Glomerular visceral epithelial cell (primary cell): ENCODE measurements around the gene APOL6.
A peak's percentile ranks its signal among the peaks of the same experiment; 100 is the strongest.
"Not testable (repeated sequence)": the region's sequence is repeated elsewhere in the genome, so short reads cannot be mapped to it uniquely, and the experiment has no call there.

ENCODE experiments used
- DNase-seq: peaks from one replicate; pipeline ENCODE4 v3.0.0-alpha.2; 2016; ENCODE audit errors: extremely low spot score

Gene APOL6

DNA sequence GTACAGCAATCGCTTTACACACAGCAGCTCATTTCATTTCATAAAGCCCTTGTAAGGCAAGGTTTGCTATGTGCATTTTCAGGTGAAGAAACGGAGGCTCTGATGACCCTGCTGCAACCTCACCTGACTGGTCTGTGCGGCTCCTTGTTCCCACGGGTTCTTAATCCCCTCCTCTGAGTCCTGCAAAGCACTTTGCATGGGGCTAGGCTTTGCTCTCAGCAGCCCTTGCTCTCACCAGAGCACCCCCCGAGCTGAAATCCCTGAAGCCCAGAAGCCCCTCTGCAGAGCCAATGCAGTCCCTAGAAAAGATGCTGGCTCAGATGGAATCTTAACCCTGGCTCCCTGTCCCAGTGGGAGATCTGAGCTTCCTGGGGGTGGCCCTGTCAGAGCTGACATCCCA, 11.0 kb upstream of the APOL6 start:
- no peak for DNase-seq

DNA sequence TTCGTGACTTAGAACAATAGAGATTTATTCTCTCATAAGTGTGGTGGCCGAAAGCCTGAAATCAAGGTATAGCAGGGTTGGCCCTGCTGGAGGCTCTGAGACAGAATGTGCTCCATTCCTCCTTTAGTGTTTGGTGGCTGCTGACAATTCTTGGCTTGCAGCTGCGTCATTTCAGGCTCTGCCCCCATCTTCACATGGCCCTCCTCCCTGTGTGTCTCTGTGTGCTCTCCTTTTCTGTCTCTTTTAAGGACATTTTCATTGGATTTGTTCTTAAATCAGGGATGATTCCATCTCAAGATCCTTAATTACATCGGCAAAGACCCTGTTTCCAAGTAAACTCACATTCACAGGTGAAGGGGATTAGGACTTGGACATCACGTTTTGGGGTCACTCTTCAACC, 10.2 kb upstream of the APOL6 start:
- no peak for DNase-seq

DNA sequence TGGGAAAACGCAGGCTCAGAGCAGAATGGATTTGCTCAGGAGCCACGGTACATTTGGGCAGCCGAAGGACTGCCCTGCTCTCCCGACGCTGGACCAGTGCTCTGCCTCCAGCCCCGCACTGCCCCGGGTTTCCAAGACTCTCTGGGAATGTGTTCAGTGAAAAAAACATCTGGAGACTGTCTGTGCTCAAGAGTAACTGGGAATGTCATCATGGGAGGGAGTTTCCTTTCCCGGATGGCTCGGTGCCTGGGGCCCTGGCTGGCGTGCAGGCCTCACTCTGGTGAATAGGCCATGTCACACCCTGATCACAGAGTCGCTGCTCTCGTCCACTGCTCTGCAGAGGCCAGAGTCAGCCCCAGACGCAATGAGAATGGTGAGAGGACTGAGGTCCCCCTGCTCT, 9.8 kb upstream of the APOL6 start:
- no peak for DNase-seq

DNA sequence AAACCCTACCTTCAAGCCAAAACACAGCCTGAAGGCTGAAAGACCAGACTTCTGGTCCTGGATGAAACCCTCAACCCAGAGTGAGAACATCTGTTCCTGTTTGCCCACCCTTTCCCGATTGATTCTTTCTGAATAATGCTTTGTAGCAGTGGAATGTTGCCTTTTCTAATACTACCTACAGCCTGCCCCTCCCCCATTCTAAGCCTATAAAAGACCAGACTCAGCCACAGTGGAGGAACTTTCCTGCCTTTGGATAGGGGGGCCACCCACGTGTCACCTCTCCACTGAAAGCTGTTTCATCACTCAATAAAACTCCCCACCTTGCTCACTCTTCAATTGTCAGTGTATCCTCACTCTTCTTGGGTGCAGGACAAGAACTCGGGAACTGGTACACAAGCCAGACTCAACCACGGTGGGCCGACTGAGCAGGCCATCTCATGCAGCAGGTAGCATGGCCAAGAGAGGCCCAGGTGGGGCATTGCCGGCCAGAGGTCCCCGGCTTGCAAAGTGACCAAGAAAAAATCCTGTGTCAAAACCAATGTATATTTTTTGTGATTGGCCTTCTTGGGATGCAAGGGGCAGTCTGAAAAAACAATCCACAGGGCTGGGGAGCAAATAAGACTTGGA, 6.6 kb upstream of the APOL6 start:
- DNase-seq, result no peak

DNA sequence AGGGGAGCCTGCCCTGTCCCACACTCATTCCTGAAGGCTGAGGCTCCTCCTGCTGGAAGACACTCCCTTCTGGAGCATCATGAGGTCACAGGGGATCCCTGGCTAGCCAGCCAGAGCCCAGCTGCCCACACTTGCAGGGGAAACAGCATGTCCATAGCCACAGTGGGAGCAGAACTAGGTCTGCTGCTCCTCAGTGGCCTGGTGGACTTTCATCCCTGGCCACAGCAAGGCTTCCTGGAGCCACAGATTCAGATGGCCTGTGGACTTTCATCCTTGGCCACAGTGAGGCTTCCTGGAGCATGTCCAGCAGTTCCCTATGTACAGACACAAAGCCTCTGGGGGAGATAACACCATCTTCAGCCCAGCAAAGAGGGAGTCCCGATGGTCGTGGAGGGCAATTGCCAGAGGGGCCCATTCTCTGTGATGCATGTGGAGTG, 5.9 kb upstream of the APOL6 start:
- no peak for DNase-seq

DNA sequence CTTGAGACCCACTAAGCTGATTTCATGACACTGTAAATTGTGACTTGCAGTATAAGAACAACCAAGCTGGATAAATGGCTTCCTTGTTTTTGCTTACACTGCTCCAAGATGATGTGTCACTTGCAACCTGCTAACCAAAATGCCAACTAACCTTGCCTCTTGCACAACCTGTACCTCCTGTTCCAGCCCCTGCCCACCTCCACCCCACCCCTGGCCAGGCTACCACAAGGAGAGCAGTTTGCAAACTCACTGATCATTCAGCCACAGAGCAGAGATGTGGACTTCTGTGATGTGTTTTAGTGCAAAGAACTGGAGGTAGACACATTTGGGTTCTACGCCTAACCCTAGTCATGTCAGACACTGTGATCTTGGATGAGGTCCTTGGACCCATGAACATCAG, 4.3 kb upstream of the APOL6 start:
- DNase-seq, result no peak

DNA sequence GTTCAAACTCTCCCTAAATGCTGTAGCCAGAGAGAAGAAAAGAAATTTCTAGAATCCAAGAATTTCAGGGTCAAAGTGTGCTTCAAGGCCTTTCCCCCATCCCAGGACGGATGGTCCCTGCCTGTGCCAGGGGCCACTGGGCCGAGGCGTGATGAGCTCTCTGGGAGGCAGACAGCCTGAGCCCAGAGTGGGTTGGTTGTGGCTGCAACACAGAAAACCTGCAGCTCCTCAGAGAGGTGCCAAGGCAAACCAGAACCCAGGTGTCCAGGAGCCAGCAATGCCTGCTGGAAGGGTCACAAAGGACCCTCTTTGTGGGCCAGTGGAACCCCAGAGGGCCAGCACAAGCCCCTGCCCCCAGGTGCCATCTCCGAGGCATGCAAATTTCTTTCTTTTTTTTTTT, 2.6 kb upstream of the APOL6 start:
- no peak for DNase-seq

DNA sequence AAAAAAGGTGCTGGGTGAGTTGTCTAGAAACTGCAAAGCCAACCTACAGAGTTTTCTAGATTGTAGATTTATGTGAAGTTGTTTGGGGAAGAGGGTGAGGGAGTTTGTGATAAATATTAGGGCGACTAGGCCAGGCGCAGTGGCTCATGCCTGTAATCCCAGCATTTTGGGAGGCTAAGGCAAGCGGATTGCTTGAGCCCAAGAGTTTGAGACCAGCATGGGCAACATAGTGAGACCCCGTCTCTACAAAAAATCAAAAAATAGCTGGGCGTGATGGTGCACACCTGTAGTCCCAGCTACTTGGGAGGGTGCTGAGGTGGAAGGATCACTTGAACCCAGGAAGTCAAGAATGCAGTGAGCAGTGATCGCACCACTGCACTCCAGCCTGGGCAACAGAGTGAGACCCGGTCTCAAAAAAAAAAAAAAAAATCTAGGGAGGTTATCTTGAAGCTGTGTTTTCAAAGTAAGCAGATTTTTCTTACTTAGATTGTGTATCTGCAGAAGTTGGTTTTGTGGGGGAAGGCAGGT, 844 bp downstream of the APOL6 start:
- no peak for DNase-seq

DNA sequence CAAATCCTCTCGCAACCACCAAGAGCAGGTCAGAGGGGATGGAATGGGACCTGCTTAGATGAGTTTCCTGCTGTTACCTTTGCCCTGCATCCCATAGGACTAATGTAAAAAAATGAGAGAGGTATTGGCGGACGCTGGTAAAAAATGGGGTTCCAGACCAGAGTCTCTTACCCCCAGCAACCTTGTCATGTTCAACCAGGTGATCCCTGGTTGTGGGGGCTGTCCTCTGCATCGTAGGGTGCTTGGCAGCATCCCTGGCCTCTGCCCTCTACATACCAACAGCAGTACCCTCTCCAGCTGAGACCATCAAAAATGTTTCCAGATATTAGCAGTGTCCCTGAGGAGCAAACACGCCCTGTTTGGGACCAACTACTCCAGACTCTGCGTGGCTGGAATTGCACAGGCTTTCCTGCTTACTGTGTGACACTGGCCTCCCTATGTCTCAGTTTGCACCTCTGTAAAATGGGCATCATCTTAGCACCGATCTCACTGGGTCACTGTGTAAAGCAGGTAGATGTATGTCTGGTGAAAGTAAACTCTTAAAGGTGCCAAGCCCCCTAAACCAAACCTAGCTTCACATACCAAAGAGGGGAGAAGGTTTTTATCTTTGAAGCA, 1.5 kb downstream of the APOL6 start:
- no peak for DNase-seq

DNA sequence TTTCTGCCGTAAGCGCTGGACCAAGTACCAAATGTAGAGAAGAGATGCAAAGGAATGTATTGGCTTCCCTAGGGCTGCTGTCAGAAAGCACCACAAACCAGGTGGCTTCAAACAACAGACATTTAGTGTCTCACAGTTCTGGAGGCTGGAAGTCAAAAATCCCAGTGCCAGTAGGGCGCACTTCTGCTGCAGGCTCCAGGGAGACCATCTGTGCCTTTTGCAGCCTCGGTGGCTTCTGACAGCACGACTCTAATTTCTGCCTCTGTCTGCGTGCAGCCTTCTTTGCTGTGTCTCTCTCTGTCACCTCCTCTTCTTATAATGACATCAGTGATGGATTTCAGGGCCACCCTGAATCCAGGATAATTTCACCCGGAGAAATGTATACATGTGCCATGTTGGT, 2.8 kb downstream of the APOL6 start:
- no peak for DNase-seq

DNA sequence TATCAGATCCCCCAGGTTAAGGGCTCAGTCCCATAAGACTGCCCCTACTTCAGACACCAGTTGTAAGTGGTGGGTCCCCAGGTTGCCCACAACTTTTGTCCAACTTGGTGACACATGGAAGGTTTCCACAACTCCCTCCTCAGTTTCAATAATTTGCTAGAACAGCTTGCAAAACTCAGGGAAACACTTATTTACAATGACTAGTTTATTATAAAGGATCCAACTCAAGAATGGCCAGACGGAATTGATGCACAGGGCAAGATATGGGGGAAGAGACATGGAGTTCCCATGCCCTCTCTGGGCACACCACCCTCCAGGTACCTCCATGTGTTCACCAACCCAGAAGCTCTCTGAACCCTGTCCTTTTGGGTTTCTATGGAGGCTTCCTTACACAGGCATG, 5.6 kb downstream of the APOL6 start:
- no peak for DNase-seq

DNA sequence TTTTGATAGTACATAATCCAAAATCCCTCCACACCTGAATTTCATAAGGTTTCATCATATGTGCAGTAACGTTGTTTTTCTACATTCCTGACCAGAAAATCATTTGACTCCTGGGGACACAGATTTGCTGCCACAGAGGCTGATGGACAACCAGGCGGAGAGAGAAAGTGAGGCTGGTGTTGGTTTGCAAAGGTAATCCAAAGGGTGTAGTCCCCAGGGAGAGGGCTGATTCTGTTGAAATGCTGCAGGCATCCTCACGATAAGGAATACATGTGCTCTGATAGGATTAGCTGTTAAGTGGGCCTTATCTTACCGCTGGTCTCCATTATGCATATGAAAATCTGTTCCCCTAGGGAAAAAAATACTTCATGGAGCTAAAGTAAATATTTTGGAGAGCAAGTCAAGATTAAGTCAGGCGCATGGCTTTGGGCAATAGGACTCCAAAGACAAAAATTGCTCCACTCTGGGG, 8.1 kb downstream of the APOL6 start:
- DNase-seq, result no peak

DNA sequence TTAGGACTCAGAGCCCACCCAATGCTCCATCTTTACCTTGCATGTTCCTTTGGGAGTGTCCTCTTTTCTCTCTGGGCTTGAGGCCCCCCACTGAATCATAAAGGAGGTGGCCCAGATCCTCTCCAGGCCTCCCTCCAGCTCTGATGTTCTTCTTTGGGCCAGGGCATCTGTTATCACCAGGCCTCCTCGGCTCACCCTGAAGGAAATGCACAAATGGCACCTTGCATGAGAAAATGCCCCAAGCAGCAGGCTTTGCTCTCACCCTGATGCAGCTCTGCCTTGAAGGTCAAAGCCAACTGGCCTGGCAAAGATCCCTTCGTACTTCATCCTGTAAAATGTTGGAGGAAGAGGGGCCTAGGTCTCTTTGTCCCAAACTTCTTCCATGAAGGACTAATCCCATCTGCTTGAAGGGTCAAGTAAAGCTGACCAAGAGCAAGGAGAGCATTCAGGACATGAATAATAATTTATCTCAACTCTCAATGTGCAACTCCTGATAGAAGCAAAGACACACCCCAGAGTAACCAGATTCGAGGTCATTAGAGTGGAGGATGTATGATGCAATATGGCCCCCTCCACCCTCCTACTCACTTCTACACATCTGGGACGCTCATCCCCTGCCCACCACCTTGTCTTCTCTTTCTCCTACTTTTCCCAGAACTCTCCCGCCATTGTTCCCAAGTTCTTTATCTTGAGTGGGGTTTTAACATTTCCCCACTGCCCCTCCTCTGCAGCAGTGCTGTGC, 9.5 kb downstream of the APOL6 start:
- DNase-seq, result no peak

DNA sequence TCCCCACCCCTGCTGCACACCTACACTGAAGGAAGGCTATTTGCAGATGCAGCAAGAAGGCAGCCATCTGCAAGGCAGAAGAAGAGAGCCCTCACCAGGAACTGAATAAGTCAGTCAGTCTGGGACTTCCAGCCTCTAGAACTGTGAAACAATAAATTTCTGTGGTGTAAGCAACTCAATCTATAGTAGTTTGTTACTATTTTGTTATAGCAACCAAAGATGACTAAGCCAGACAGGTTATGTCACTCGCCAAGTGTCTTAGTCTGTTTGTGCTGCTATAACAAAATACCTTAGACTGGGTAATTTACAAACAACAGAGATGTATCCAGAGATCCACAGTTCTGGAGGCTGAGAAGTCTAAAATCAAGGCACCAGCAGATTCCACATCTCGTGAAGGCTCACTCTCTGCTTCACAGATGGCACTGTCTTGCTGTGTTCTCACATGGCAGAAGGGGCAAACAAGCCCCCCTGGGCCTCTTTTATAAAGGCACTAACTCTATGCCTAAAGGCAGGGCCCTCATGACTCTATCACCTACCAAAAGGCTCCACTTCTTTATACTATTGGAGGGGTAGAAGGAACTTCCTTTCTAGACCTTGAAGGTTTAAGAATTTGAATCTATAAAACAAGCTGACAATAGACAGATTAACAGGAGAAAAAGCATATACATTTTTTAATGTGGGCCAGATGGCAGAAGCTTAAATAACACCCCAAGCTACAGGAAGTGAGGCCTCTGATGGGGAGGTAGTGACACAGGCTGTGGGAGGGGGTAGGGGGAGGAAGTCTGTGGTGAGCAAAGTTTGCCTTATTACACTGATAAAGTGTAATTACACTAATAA, 12.3 kb downstream of the APOL6 start:
- peak; percentile 2 for DNase-seq

DNA sequence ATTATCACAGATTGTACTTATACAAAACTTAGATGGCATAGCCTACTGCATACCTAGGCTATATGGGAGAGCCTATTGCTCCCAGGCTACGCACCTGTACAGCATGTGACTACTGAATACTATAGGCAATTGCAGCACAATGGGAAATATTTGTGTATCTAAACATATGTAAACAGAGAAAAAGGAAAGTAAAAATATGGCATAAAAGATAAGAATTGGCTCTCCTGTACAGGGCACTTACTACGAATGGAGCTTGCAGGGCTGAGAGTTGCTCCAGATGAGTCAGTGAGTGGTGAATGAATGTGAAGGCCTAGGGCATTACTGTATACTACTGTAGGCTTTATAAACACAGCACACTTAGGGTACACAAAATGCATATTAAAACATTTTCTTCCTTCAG, 13.2 kb downstream of the APOL6 start:
- DNase-seq, result no peak

DNA sequence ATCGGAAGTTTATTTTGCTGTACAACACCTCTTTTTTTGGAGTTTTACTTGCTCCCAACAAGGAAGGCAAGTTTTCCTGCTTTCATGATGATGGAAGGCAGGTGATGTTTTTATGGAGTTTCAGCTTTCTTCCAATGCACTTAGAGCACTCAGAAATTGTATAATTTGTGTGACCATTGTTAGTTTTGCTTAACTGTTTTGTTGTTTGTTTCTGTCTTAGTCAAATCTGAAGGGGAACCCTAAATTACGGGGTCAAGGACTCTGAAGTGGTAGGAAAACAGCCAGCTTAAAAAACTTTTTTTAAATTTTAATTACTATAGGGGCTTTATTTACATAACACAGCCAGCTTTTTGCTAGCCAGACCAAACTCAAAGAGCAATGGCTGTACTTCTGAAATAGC, 14.7 kb downstream of the APOL6 start:
- DNase-seq, result no peak

DNA sequence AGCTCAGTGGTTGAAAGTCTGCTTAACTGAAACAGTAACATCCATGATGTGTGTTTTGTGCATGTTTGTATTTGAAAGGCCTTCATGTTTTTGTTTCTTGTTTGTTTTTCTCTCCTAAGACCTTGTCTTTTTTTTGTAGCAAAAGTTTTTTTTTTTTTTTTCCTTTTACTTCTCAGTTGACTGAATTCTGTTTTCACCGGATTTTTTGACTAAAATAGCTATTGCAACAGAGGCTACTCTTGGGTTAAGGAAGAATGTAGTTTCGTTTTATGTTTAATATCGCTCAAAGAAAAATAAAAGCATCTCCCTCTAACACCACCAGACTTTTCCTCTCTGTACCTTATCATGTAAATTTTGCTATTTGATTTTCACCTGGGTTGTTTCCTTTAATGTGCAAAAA, 15.1 kb downstream of the APOL6 start:
- DNase-seq, result no peak

DNA sequence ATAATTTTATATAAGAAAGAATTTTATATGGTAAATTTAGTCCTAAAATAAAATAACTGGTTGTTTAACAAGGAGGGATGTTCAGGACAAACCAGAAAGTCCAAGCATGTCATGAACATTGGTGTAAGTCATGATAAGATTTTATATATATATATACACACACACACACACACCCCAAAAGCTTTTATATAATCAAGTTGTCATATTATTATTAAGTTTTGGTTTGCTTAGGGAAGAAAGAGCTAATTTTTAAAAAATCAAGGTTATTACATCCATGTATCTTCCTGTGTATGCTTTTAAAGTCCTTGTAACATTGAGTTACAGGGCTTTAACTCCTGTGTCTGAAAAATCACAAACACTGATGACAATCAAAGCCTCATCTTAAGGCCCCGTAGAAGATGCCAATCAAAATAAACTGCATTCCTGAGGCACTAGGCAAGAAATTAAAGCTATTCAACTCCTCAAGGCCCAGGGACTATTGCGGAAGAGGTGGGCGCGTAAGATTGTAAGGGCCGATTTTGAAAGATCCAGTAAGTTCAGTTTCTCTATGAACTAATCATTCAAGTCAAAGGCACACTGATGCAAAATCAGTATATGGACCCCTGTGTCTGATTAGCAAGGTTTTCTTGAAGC, 16.8 kb downstream of the APOL6 start:
- DNase-seq, result no peak

DNA sequence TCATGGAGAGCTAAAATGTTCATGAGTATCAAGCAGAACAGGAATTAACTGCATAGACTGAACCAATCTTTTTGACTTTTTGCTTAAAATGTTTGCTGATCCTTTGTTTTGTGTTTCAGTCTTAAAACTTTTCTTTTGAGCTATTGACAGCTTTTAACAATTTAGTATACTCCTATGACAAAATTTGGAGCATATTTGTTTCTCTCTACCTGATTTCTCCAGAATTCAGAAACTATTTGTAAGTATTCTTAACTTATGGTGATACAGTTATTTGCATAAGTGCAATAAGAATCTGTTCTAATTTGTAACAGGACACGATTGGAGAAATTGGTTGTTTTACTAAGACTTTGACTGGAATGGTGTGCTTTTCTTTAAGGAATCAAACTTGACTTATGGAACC, 18.5 kb downstream of the APOL6 start:
- DNase-seq, result not testable (repeated sequence)

DNA sequence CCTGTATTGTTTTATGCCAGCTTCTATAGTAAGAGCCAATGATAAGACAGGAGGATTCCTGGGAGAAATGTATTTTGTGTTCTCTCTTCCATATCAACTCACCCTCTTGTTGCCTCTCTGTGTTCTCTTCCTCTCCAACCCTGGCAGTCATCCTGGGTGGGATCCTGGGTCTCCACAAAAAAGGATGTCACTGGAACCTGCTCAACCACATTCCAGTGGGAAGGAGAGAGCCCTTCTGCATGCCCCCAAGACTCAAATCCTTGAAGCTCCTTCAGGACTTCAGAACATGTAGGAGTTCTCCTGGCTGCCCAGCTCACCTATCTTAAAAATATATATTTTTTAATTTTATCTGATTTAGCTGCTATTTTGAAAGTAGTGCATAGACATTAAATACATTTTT, 26.1 kb downstream of the APOL6 start:
- no peak for DNase-seq

DNA sequence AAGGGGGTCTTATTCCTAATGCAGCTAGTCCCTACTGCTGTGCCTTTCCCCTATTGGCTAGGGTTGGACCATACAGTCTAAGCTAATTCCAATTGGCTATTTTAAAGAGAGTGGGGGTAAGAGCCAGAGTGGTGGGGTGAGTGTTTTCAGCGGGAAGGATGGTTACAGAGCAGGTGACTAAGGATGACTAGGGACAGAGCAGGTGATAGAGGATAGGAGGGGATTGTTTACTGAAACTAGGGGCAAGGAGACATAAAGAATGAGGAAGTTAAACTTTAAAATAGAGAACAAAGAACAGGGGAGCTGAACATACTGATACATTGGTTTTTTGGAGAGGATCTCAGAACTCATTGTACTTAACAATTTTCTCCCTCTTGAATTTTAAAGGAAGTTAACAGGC, 27.8 kb downstream of the APOL6 start:
- DNase-seq, result not testable (repeated sequence)
